Choroid plexus epithelial cell (primary cell): ENCODE measurements around the gene HAVCR2.

Source experiments
- DNase-seq: peaks from one replicate; pipeline ENCODE4 v3.0.0-alpha.2; 2010; ENCODE audit warnings: low read depth
- H3K4me3 ChIP-seq: 2 replicates; pipeline ENCODE4 v1.5.1; 2011; ENCODE audit warnings: low read depth, mild to moderate bottlenecking, control low read depth, low read length, moderate library complexity
- TF ChIP-seq, protein P1 (sequence below): conservative IDR thresholded peaks from 2 replicates; pipeline ENCODE4 v1.5.1; 2011; ENCODE audit warnings: low read depth, mild to moderate bottlenecking, control low read depth, inconsistent platforms, low read length, moderate library complexity

The HAVCR2 gene

DNA sequence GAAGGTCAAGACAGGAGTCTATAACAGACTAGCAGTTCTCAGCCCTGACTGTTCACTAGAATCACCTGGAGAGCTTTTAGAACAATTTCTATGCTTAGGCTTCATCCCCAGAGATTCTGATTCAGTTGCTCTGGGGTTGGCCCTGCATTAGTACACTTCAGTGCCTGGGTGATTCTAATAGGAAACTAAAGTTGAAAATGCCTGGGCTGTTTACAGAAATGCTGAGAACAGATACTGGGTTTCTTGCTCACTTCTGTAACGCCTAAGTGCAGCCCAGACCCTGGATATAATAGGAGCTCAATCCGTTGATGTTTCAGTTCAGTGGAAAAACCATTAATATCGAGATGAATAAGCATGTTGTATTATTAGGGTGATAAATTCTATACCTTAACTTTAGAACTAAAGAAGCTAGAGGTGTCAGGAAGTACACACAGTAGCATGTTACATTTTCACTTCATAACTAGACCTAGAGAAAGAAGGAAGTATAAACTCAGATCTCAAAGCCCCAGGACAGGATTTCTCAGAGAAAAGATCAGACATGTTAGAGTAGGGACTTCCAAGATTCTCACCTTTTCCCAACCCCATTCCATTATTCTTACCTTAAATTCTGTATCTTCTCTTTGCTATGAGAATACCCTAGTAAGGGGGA is 20.4 kb downstream of the HAVCR2 start:
- no peak for DNase-seq
- TF ChIP-seq, protein P1, sequence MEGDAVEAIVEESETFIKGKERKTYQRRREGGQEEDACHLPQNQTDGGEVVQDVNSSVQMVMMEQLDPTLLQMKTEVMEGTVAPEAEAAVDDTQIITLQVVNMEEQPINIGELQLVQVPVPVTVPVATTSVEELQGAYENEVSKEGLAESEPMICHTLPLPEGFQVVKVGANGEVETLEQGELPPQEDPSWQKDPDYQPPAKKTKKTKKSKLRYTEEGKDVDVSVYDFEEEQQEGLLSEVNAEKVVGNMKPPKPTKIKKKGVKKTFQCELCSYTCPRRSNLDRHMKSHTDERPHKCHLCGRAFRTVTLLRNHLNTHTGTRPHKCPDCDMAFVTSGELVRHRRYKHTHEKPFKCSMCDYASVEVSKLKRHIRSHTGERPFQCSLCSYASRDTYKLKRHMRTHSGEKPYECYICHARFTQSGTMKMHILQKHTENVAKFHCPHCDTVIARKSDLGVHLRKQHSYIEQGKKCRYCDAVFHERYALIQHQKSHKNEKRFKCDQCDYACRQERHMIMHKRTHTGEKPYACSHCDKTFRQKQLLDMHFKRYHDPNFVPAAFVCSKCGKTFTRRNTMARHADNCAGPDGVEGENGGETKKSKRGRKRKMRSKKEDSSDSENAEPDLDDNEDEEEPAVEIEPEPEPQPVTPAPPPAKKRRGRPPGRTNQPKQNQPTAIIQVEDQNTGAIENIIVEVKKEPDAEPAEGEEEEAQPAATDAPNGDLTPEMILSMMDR: no peak
- no peak overlapping the region for H3K4me3 ChIP-seq

DNA sequence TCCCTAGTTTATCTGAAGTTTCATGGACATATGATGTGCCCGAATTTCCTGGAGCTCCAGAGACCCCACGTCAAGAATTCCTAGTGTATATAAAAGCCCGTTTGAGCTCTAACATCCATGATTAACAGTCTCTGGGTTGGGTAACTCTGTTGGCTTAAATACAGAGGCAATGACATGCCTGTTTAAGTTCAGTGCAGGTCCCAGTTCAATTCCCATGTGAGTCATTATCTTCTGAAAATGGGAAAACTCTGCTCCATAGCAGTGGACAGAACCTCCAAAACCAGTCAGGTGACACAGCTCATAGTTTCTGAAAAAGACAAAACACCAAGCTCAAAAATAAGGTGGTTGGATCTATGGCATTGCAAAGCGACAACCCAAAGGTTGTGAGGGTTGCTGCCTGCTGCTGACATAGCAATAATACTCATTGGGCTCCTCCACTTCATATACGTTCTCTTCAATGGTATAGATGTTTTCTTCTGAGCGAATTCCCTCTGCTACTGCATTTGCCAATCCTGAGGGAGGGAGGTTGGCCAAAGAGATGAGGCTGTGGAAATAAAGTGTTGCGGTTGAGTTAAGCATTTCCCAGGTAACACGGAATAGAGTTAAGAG is 22.0 kb downstream of the HAVCR2 start:
- H3K4me3 ChIP-seq: no peak overlapping the region
- TF ChIP-seq, protein P1: no peak
- no peak for DNase-seq

DNA sequence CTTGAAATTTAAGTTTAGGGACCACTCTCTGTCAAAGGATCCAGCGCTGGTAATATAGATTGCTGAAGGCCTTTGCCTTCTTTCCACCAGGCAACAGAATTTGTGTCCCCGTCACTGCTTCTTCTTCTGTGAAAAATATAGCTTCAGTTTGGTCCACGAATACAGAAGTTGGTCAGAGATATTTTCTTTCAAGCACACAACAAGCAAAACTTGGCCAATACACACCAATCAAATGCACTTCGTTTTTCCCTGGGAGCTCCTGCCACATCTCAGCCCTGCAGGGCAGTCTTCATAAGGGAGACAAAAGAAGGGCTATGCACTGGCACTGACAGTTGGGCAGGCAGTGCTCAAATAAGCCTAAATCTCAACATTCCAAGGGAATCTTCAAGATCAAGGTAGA is 22.9 kb downstream of the HAVCR2 start:
- DNase-seq: no peak
- no peak overlapping the region for H3K4me3 ChIP-seq
- TF ChIP-seq, protein P1: no peak

DNA sequence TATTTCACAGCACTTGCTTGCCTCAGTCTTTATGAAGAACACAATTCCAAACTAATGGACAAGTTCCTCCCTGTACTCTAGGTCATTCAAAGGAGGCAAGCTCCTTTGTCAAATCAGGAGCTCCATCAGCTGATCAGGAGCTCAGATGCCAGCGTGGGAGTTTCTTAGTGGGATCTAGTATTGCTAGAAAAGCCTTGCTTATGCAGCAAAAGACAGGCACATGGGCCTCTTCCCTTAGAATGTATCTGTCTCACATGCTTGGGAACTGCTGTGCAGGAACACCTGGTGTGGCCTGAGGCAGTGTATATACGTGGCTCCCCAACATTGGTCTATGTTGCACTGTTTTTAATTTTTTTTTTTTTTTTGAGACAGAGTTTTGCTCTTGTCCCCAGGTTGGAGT is 28.6 kb downstream of the HAVCR2 start:
- TF ChIP-seq, protein P1: no peak
- no peak for DNase-seq
- H3K4me3 ChIP-seq: no peak overlapping the region

DNA sequence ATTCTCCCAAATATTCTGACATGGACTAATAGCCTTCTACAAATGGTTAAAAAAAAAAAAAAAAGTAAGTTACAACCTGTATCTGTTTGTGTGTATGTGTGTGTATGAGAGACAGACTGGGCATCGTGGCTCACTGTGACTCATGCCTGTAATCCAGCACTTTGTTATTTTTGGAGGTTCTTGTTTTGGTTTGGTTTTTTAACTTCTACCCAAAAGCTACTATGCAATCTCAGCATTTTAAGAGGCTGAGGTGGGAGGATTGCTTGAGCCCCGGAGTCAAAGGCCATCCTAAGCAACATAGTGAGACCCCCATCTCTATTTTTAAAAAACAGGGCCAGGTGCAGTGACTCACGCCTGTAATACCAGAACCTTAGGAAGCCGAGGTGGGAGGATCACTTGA is 32.3 kb downstream of the HAVCR2 start:
- DNase-seq: peak; percentile 21
- TF ChIP-seq, protein P1: no peak
- no peak overlapping the region for H3K4me3 ChIP-seq

DNA sequence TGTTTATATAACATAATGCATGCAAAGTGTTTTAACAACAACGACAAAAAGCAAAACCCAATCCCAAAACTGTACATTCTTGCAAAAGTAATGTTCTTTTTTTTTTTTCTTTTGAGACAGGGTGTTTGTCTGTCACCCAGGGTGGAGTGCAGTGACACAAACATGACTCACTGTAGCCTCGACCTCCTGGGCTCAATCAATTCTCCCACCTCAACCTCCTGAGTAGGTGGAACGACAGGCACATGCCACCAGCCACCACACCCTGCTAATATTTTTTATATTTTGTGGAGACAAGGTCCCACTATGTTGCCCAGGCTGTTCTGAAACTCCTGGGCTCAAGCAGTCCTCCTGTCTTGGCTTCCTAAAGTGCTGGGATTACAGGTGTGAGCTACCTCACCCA is 36.3 kb downstream of the HAVCR2 start:
- no peak for DNase-seq
- TF ChIP-seq, protein P1: no peak
- no peak overlapping the region for H3K4me3 ChIP-seq

DNA sequence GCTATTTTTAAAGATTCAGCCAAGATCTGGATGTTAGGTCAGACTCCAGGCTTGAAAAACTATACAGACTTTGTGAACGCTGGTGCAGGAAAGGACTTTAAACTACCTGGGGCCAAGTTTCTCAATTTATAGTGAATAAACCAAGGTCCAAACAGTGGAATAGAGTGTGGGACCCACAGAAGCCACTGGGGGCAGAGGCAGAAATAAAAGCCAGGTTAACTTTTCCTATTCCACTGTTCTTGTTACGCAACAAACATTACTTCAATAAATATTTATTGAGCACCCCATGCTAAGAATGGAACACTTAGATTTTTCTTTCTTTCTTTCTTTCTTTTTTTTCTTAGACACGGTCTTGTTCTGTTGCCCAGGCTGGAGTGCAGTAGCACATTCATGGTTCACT is 38.9 kb downstream of the HAVCR2 start:
- no peak overlapping the region for H3K4me3 ChIP-seq
- DNase-seq: no peak
- TF ChIP-seq, protein P1: no peak
